DND-41 (cell line): ENCODE results near the gene CTRB2.

ENCODE experiments used
- EZH2 ChIP-seq: IDR thresholded peaks from 3 replicates; pipeline ENCODE4 v1.6.1; 2012; ENCODE audit warnings: borderline replicate concordance, low read depth, mild to moderate bottlenecking, moderate library complexity, low read length, inconsistent platforms; ENCODE audit not compliant: severe bottlenecking
- TF ChIP-seq, protein P1 (sequence below): IDR thresholded peaks from 2 replicates; pipeline ENCODE4 v1.5.1; 2012; ENCODE audit warnings: borderline replicate concordance, low read length, moderate library complexity, mild to moderate bottlenecking; ENCODE audit not compliant: poor library complexity, severe bottlenecking; ENCODE audit errors: extremely low read depth

GRCh38 chr16:75176926-75177325, 30.0 kb downstream of the CTRB2 start:
- TF ChIP-seq, protein P1, sequence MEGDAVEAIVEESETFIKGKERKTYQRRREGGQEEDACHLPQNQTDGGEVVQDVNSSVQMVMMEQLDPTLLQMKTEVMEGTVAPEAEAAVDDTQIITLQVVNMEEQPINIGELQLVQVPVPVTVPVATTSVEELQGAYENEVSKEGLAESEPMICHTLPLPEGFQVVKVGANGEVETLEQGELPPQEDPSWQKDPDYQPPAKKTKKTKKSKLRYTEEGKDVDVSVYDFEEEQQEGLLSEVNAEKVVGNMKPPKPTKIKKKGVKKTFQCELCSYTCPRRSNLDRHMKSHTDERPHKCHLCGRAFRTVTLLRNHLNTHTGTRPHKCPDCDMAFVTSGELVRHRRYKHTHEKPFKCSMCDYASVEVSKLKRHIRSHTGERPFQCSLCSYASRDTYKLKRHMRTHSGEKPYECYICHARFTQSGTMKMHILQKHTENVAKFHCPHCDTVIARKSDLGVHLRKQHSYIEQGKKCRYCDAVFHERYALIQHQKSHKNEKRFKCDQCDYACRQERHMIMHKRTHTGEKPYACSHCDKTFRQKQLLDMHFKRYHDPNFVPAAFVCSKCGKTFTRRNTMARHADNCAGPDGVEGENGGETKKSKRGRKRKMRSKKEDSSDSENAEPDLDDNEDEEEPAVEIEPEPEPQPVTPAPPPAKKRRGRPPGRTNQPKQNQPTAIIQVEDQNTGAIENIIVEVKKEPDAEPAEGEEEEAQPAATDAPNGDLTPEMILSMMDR = no peak
- no peak for TF ChIP-seq EZH2
